WTC11 (cell line): ENCODE results near the gene SLC7A8.
"Not testable (repeated sequence)": the region's sequence is repeated elsewhere in the genome, so short reads cannot be mapped to it uniquely, and the experiment has no call there.

Experiments used
- GABPB1 ChIP-seq: sonication (generic); formaldehyde crosslinking; IDR thresholded peaks from 2 replicates; pipeline ENCODE4 v1.8.1; 2023; ENCODE audit warnings: mild to moderate bottlenecking, missing genetic modification reagents
- PRRX2 ChIP-seq: fragments of 250-450 bp; sonication (Bioruptor Pico); IDR thresholded peaks from 2 replicates; pipeline ENCODE4 v1.8.0; 2021; ENCODE audit warnings: mild to moderate bottlenecking
- TF ChIP-seq, protein P1 (sequence below): fragments of 200-600 bp; IDR thresholded peaks from 2 replicates; pipeline ENCODE4 v1.8.0; 2022; ENCODE audit warnings: antibody characterized with exemption

DNA sequence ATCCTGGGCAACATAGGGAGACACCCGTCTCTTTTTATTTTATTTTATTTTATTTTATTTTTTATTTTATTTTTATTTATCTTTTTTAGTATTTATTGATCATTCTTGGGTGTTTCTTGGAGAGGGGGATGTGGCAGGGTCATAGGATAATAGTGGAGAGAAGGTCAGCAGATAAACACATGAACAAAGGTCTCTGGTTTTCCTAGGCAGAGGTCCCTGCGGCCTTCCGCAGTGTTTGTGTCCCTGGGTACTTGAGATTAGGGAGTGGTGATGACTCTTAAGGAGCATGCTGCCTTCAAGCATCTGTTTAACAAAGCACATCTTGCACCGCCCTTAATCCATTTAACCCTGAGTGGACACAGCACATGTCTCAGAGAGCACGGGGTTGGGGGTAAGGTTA lies 75.8 kb downstream of the SLC7A8 start:
- TF ChIP-seq GABPB1, PRRX2 (CRISPR knock-in tag): not testable (repeated sequence)
- TF ChIP-seq, protein P1, sequence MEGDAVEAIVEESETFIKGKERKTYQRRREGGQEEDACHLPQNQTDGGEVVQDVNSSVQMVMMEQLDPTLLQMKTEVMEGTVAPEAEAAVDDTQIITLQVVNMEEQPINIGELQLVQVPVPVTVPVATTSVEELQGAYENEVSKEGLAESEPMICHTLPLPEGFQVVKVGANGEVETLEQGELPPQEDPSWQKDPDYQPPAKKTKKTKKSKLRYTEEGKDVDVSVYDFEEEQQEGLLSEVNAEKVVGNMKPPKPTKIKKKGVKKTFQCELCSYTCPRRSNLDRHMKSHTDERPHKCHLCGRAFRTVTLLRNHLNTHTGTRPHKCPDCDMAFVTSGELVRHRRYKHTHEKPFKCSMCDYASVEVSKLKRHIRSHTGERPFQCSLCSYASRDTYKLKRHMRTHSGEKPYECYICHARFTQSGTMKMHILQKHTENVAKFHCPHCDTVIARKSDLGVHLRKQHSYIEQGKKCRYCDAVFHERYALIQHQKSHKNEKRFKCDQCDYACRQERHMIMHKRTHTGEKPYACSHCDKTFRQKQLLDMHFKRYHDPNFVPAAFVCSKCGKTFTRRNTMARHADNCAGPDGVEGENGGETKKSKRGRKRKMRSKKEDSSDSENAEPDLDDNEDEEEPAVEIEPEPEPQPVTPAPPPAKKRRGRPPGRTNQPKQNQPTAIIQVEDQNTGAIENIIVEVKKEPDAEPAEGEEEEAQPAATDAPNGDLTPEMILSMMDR: not testable (repeated sequence)
